GM18502 (cell line): Measurements from ENCODE around the gene CEP295NL.
"Not testable (repeated sequence)": the region's sequence is repeated elsewhere in the genome, so short reads cannot be mapped to it uniquely, and the experiment has no call there.

Source experiments
- ATAC-seq: cut with Tn5 transposase; IDR thresholded peaks from one replicate; pipeline ENCODE4 v1.9.1; 2021; ENCODE audit warnings: mild to moderate bottlenecking; ENCODE audit not compliant: unreplicated experiment, poor library complexity

The CEP295NL gene

DNA sequence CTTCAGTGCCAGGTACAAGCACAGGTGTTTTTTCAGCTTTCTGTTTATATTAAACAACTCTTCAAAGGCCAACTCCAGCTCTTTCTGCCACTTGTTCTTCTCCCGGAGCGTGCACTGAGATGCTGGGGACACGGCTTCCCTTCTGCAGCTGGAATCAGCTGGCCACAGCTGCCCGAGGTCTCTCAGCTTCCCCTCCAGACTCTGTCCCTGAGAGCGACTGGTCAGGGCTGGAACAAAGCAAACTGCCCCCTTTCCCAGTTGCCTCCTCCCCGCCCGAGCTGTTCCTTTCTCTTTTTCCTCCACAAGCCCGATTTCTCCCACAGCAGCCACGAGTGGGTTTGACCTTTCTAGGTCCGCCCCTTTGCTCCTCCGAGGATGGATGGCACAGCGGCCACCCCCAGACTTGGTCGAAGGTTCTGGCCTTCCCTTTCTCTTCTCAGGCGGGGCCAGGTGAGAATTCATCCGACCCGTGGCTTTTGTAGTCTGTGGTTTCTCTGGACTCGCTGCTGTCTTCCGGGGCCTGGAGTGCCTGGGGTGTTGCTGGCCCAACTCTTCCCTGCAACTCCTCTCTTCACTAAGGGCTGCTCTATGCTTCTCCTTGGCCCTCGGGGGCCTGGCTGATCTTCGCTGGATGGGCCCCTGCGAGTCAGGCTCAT is 11.5 kb downstream of the CEP295NL start:
- no peak for ATAC-seq

GRCh38 chr17:78890498-78890897 is 12.5 kb downstream of the CEP295NL start:
- ATAC-seq, result no peak

DNA sequence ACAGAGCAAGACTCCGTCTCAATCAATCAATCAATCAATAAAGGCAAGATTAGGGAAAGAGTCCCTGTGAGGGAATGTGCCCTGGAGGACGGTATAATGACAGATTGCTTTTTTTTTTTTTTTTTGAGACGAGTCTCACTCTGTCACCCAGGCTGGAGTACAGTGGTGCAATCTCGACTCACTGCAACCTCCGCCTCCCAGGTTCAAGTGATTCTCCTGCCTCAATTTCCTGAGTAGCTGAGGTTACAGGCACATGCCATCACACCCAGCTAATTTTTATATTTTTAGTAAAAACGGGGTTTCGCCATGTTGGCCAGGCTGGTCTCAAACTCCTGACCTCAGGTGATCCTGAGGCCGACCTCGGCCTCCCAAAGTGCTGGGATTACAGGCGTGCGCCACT is 12.9 kb downstream of the CEP295NL start:
- ATAC-seq, result not testable (repeated sequence)

DNA sequence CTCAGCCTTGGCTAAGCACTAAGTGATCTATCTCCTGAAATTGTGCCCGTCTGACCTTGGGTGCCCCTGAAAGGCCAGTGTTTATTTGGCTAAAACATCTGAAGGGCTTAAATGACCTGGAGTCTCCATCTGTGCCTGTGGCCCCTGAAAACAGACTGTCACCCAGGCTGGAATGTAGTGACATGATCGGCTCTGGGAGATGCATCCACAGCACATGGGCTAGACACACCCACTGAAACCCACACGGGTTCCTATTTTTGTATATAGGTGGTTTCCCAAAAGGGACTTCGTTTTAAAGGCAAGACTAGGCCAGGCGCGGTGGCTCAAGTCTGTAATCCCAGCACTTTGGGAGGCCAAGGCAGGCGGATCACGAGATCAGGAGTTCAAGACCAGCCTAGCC is 13.5 kb downstream of the CEP295NL start:
- no peak for ATAC-seq

DNA sequence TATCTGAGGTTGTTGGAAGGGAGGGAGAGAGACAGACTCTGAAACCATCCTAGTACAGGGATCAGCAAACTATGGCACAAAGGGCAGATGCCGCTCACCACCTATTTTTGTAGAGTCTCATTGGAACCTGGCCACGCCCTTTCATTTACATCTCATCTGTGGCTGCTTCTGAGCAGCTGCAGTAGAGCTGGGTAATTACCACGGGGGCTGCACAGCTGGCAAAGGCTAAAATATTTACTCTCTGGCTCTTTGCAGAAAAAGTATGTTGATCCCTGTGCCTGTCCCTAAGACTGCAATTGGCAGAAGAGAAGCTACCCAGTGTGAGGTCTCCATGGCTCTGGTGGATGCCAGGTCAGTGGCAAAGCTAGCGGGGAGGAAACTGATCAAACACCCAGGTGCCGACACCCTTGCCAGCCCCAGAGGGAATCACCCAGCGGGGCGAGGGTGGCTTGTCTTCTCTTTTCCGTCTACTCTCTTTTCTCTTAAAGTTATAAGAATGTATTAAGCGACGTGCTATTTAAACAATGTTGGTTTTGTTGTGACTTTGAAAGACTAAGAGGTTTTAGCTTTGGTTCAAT is 14.0 kb downstream of the CEP295NL start:
- ATAC-seq, result no peak

DNA sequence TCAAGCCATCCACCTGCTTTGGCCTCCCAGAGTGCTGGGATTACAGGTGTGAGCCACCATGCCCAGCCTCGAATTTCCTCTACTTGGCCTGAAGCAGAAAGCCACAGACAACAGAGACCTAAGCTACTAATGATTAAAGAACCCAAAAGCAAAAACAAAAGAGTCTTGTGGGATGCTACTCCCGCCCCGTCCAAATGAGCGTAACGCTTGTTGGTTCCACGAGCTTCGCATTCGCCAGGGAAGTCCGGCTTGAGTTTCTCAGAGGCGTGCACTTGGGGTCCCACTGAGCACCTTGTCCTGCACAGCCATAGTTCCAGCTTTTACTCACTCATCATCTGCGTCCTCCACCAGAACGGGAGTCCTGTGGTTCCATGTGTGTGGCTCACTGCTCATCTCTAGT is 16.0 kb downstream of the CEP295NL start:
- no peak for ATAC-seq

DNA sequence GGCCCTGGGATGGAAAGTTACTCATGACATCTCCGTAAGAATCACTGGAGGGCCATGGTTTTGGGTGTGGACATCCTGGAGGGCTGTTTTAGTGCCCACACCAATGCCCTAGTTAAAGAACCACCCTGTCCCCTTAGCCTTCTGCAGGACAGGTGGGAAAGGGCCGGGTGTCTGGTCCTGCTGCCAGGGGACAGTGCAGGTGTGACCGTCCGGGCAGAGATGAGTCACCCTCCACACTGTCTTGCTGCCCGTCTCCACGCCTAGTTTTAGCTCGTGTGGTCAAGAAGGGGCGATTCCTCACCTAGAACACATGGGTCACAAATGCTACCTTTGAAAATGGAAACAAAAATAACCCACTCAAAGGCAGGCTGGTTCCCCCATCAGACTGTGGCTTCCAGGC is 17.0 kb downstream of the CEP295NL start:
- no peak for ATAC-seq

GRCh38 chr17:78884876-78885667 is 17.9 kb downstream of the CEP295NL start:
- no peak for ATAC-seq

GRCh38 chr17:78884148-78884825 is 18.7 kb downstream of the CEP295NL start:
- no peak for ATAC-seq

- ATAC-seq, result no peak
Measured at GRCh38 chr17:78883533-78884131, 19.4 kb downstream of the CEP295NL start.

DNA sequence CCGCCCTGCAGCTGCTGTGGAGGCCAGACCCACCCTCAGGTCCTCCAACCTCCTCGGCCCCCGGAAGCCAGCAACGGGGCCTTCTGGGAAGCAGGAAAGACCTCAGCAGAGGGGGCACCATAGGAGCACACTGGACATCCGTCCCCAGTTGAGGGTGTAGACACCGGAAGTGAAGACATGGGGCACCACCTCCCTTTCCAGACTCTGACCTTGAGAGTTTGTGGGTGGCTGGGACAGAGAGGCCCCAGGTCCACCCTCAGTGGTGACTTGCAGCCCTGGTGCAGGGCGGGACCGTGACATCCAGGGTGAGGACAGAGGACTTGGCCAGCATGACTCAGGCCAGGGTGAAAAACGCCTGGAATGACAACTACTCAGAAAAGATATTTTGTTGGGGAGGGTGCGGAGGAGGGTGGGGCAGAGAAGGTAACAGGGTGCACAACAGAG is 19.9 kb downstream of the CEP295NL start:
- no peak for ATAC-seq

DNA sequence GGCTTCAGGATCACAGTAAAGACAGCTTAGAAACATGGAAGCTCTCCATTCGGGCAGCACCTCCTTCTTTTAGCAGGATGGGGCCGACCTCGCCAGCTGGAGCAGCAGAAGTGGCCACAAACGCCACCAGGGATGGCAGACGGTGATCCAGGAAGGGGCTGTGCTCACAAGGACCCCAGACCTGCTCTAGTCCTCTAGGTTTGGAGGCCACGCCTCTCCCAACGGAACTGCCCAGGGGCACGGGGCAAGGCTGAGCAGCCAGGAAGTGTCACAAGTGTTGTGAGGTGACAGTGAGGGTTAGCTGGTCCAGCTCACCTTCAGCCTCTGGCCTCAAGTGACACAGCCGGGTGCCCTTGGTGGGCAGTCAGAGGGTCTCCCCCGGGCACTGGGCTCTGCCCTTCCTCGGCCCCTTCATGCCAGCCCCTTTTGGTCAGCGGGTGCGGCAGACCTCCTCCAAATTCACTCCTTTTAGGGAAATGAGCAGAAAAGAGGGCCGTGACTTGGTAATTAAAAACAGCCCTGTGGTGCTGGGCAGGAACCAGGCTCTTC is 20.4 kb downstream of the CEP295NL start:
- no peak for ATAC-seq

GRCh38 chr17:78879635-78880186 is 23.3 kb downstream of the CEP295NL start:
- no peak for ATAC-seq

DNA sequence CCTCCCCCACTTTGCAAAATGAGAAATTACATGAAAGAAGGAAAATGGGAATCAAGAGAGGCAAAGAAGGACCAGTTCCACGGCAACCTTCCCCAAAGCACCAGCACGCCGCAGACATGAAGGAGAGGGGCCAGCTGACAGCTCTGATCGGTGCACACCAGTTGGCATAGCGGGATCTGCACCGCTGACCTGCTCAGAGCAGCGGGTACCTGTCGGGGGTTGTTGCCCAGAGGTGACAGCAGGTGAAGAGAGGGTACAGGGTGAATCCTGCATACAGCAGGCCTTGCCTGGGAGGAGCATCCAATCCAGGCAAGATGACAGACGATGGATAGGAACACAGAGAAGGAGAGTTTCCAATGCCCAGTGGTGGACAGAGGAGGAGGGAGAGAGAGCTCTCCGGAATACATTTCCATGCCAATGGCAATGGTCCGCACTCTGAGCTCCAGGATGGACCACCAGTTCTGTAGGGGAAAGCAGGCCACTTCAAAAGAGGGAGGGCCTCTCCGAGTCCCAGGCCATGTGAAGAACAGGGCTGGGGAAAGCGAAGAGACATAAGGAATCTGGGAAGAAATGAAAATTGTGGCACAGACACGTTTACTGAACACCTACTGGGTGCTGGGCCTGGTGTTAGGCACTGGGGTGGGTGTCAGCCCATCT is 24.0 kb downstream of the CEP295NL start:
- ATAC-seq, result no peak

- ATAC-seq, result no peak
Measured at GRCh38 chr17:78878261-78878660, 24.7 kb downstream of the CEP295NL start.

DNA sequence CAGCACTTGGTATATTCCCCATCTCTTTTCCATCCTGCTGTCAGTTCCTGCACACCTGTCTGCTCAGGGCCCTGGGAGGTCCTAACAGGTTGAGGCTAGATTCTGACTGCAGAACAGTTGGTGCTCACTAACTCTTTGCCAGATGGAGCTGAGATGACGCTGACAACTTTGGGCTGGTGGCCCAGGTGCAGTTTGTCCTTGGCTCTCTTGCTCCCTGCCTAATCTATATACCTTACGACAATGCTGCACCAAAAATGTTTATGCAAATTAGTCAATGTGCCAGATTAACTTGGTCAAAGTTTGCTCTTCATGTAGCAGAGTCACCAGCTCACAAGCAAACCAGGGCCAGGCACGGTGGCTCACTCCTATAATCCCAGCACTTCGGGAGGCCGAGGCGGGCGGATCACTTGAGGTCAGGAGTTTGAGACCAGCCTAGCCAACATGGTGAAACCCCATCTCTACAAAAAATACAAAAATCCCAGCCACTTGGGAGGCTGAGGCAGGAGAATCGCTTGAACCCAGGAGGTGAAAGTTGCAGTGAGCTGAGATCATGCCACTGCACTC is 26.0 kb downstream of the CEP295NL start:
- ATAC-seq, result not testable (repeated sequence)

DNA sequence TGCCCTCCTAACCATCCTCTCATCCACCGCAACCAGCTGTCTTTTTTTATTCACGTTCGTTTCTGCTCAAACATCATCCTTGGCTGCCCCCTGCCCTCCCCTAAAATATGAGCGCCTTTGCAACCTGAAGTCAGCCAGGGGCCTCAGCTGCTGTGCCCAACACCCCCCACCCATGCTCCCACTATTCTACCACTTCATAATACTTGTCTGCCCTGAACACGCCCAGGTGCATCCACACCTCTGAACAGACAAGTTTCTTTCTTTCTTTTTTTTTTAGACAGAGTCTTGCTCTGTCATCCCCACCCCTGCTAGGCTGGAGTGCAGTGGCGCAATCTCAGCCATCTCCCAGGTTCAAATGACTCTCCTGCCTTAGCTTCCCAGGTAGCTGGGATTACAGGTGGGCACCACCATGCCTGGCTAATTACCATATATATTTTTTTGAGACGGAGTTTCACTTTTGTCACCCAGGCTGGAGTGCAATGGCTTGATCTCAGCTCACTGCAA is 26.9 kb downstream of the CEP295NL start:
- ATAC-seq, result no peak

- no peak for ATAC-seq
Measured at GRCh38 chr17:78875363-78876093, 27.5 kb downstream of the CEP295NL start.
